Measurements from ENCODE around the gene CFAP251. TPM values are rescaled to one million over a fixed set of nuclear protein-coding genes. Genes with fewer than 3 reads are reported as not detected.
"Not testable (repeated sequence)": the region's sequence is repeated elsewhere in the genome, so short reads cannot be mapped to it uniquely, and the experiment has no call there.

Gene CFAP251
- polyA plus RNA-seq, 4 donors, result 3.0 to 15.8 (median 10.5) TPM

GRCh38 chr12:121905746-121906145 is 12.6 kb upstream of the CFAP251 start:
- no peak for DNase-seq (ENCODE audit: low read depth in 4 of 4, low spot score in 3 of 4)

GRCh38 chr12:121908702-121909101 is 9.7 kb upstream of the CFAP251 start:
- DNase-seq (ENCODE audit: low read depth in 4 of 4, low spot score in 3 of 4), result no peak

GRCh38 chr12:121911824-121912585 is 6.4 kb upstream of the CFAP251 start:
- DNase-seq (ENCODE audit: low read depth in 4 of 4, low spot score in 3 of 4), result no peak

- DNase-seq (ENCODE audit: low read depth in 4 of 4, low spot score in 3 of 4), result no peak
Observed at GRCh38 chr12:121915841-121916321, 2.5 kb upstream of the CFAP251 start.

- DNase-seq (ENCODE audit: low read depth in 4 of 4, low spot score in 3 of 4), result no peak
Observed at GRCh38 chr12:121916719-121917118, 1.7 kb upstream of the CFAP251 start.

GRCh38 chr12:121918679-121919038 is 267 bp downstream of the CFAP251 start:
- DNase-seq (ENCODE audit: low read depth in 4 of 4, low spot score in 3 of 4), result no peak

- DNase-seq (ENCODE audit: low read depth in 4 of 4, low spot score in 3 of 4), result no peak
Observed at GRCh38 chr12:121921066-121921465, 2.7 kb downstream of the CFAP251 start.

GRCh38 chr12:121925358-121925695 is 6.9 kb downstream of the CFAP251 start:
- DNase-seq (ENCODE audit: low read depth in 4 of 4, low spot score in 3 of 4), result peak in 1 of 4 donors; percentile 18

GRCh38 chr12:121926874-121927706 is 8.7 kb downstream of the CFAP251 start:
- no peak for DNase-seq (ENCODE audit: low read depth in 4 of 4, low spot score in 3 of 4)

- no peak for DNase-seq (ENCODE audit: low read depth in 4 of 4, low spot score in 3 of 4)
Observed at GRCh38 chr12:121927813-121928212, 9.4 kb downstream of the CFAP251 start.

- not testable (repeated sequence) for DNase-seq (ENCODE audit: low read depth in 4 of 4, low spot score in 3 of 4)
Observed at GRCh38 chr12:121929545-121929944, 11.2 kb downstream of the CFAP251 start.

- DNase-seq (ENCODE audit: low read depth in 4 of 4, low spot score in 3 of 4), result no peak
Observed at GRCh38 chr12:121930862-121931261, 12.5 kb downstream of the CFAP251 start.

- DNase-seq (ENCODE audit: low read depth in 4 of 4, low spot score in 3 of 4), result no peak
Observed at GRCh38 chr12:121932176-121932536, 13.8 kb downstream of the CFAP251 start.

- DNase-seq (ENCODE audit: low read depth in 4 of 4, low spot score in 3 of 4), result no peak
Observed at GRCh38 chr12:121932914-121933521, 14.6 kb downstream of the CFAP251 start.

- no peak for DNase-seq (ENCODE audit: low read depth in 4 of 4, low spot score in 3 of 4)
Observed at GRCh38 chr12:121933522-121934308, 15.3 kb downstream of the CFAP251 start.

GRCh38 chr12:121934309-121934664 is 15.9 kb downstream of the CFAP251 start:
- DNase-seq (ENCODE audit: low read depth in 4 of 4, low spot score in 3 of 4), result no peak

- no peak for DNase-seq (ENCODE audit: low read depth in 4 of 4, low spot score in 3 of 4)
Observed at GRCh38 chr12:121937654-121938053, 19.3 kb downstream of the CFAP251 start.

- no peak for DNase-seq (ENCODE audit: low read depth in 4 of 4, low spot score in 3 of 4)
Observed at GRCh38 chr12:121939186-121939585, 20.8 kb downstream of the CFAP251 start.

GRCh38 chr12:121939992-121940766 is 21.8 kb downstream of the CFAP251 start:
- DNase-seq (ENCODE audit: low read depth in 4 of 4, low spot score in 3 of 4), result no peak

- DNase-seq (ENCODE audit: low read depth in 4 of 4, low spot score in 3 of 4), result no peak
Observed at GRCh38 chr12:121942145-121942718, 23.8 kb downstream of the CFAP251 start.
